ENCODE results near the gene MRPL50.

MRPL50 gene

GRCh38 chr9:101380295-101380694 is 18.1 kb downstream of the MRPL50 start:
- Histone ChIP-seq H3K9ac (ENCODE audit: insufficient read length) (no peak overlapping the region), H3K36me3 (ENCODE audit: insufficient read depth, low read length) (no peaks in the 10 kb centered on the region), H3K9me3 (ENCODE audit: low read depth, low read length) (no peaks in the 10 kb centered on the region), H3K4me3 (no peak overlapping the region), H3K27ac (no peak overlapping the region)
- no peak for DNase-seq (ENCODE audit: low read depth, low spot score)
- TF ChIP-seq FOXP2 (optimal IDR thresholded peaks at IDR 0.05; ENCODE audit: control extremely low read depth, extremely low read length, insufficient read depth) (no peak), POLR2AphosphoS5 (IDR thresholded peaks at IDR 0.05; ENCODE audit: borderline replicate concordance, low read depth, low read length) (no peak), EZH2 (IDR thresholded peaks at IDR 0.05) (no peak)

GRCh38 chr9:101376111-101376848 is 22.1 kb downstream of the MRPL50 start:
- H3K9ac ChIP-seq (ENCODE audit: insufficient read length), result no peak overlapping the region
- DNase-seq (ENCODE audit: low read depth, low spot score), result no peak
- H3K9me3 ChIP-seq (ENCODE audit: low read depth, low read length), result no peaks in the 10 kb centered on the region
- no peak overlapping the region for H3K27ac ChIP-seq
- H3K36me3 ChIP-seq (ENCODE audit: insufficient read depth, low read length), result no peaks in the 10 kb centered on the region
- H3K4me3 ChIP-seq, result no peak overlapping the region
- TF ChIP-seq EZH2 (IDR thresholded peaks at IDR 0.05) (no peak), POLR2AphosphoS5 (IDR thresholded peaks at IDR 0.05; ENCODE audit: borderline replicate concordance, low read depth, low read length) (no peak), FOXP2 (optimal IDR thresholded peaks at IDR 0.05; ENCODE audit: control extremely low read depth, extremely low read length, insufficient read depth) (no peak)

- DNase-seq (ENCODE audit: low read depth, low spot score), result no peak
- Histone ChIP-seq H3K4me3 (no peak overlapping the region), H3K27ac (no peak overlapping the region), H3K9me3 (ENCODE audit: low read depth, low read length) (no peaks in the 10 kb centered on the region), H3K9ac (ENCODE audit: insufficient read length) (no peak overlapping the region), H3K36me3 (ENCODE audit: insufficient read depth, low read length) (no peaks in the 10 kb centered on the region)
- TF ChIP-seq FOXP2 (optimal IDR thresholded peaks at IDR 0.05; ENCODE audit: control extremely low read depth, extremely low read length, insufficient read depth), result no peak
- TF ChIP-seq POLR2AphosphoS5 (IDR thresholded peaks at IDR 0.05; ENCODE audit: borderline replicate concordance, low read depth, low read length), result no peak
- no peak for TF ChIP-seq EZH2 (IDR thresholded peaks at IDR 0.05)
Measured at GRCh38 chr9:101375546-101375945, 22.9 kb downstream of the MRPL50 start.

GRCh38 chr9:101372327-101373118 is 25.9 kb downstream of the MRPL50 start:
- Histone ChIP-seq H3K36me3 (ENCODE audit: insufficient read depth, low read length) (no peaks in the 10 kb centered on the region), H3K9ac (ENCODE audit: insufficient read length) (no peak overlapping the region), H3K9me3 (ENCODE audit: low read depth, low read length) (no peaks in the 10 kb centered on the region), H3K4me3 (no peak overlapping the region), H3K27ac (no peak overlapping the region)
- TF ChIP-seq POLR2AphosphoS5 (IDR thresholded peaks at IDR 0.05; ENCODE audit: borderline replicate concordance, low read depth, low read length), result no peak
- TF ChIP-seq FOXP2 (optimal IDR thresholded peaks at IDR 0.05; ENCODE audit: control extremely low read depth, extremely low read length, insufficient read depth), result no peak
- TF ChIP-seq EZH2 (IDR thresholded peaks at IDR 0.05), result no peak
- no peak for DNase-seq (ENCODE audit: low read depth, low spot score)

- Histone ChIP-seq H3K9ac (ENCODE audit: insufficient read length) (no peak overlapping the region), H3K36me3 (ENCODE audit: insufficient read depth, low read length) (no peaks in the 10 kb centered on the region), H3K9me3 (ENCODE audit: low read depth, low read length) (no peaks in the 10 kb centered on the region), H3K27ac (no peak overlapping the region), H3K4me3 (no peak overlapping the region)
- TF ChIP-seq POLR2AphosphoS5 (IDR thresholded peaks at IDR 0.05; ENCODE audit: borderline replicate concordance, low read depth, low read length) (no peak), EZH2 (IDR thresholded peaks at IDR 0.05) (no peak), FOXP2 (optimal IDR thresholded peaks at IDR 0.05; ENCODE audit: control extremely low read depth, extremely low read length, insufficient read depth) (no peak)
- no peak for DNase-seq (ENCODE audit: low read depth, low spot score)
Measured at GRCh38 chr9:101371813-101372212, 26.6 kb downstream of the MRPL50 start.

- Histone ChIP-seq H3K4me3 (no peak overlapping the region), H3K9me3 (ENCODE audit: low read depth, low read length) (no peaks in the 10 kb centered on the region), H3K27ac (no peak overlapping the region), H3K9ac (ENCODE audit: insufficient read length) (no peak overlapping the region), H3K36me3 (ENCODE audit: insufficient read depth, low read length) (no peaks in the 10 kb centered on the region)
- no peak for DNase-seq (ENCODE audit: low read depth, low spot score)
- TF ChIP-seq POLR2AphosphoS5 (IDR thresholded peaks at IDR 0.05; ENCODE audit: borderline replicate concordance, low read depth, low read length) (no peak), EZH2 (IDR thresholded peaks at IDR 0.05) (no peak), FOXP2 (optimal IDR thresholded peaks at IDR 0.05; ENCODE audit: control extremely low read depth, extremely low read length, insufficient read depth) (no peak)
Measured at GRCh38 chr9:101369884-101370531, 28.4 kb downstream of the MRPL50 start.

GRCh38 chr9:101369286-101369685 is 29.1 kb downstream of the MRPL50 start:
- DNase-seq (ENCODE audit: low read depth, low spot score), result no peak
- TF ChIP-seq EZH2 (IDR thresholded peaks at IDR 0.05), result no peak
- Histone ChIP-seq H3K9ac (ENCODE audit: insufficient read length) (no peak overlapping the region), H3K4me3 (no peak overlapping the region), H3K9me3 (ENCODE audit: low read depth, low read length) (no peaks in the 10 kb centered on the region), H3K27ac (no peak overlapping the region), H3K36me3 (ENCODE audit: insufficient read depth, low read length) (no peaks in the 10 kb centered on the region)

- H3K9me3 ChIP-seq (ENCODE audit: low read depth, low read length), result no peaks in the 10 kb centered on the region
- H3K9ac ChIP-seq (ENCODE audit: insufficient read length), result no peak overlapping the region
- TF ChIP-seq FOXP2 (optimal IDR thresholded peaks at IDR 0.05; ENCODE audit: control extremely low read depth, extremely low read length, insufficient read depth) (no peak), EZH2 (IDR thresholded peaks at IDR 0.05) (no peak), POLR2AphosphoS5 (IDR thresholded peaks at IDR 0.05; ENCODE audit: borderline replicate concordance, low read depth, low read length) (no peak)
- no peak for DNase-seq (ENCODE audit: low read depth, low spot score)
- no peaks in the 10 kb centered on the region for H3K36me3 ChIP-seq (ENCODE audit: insufficient read depth, low read length)
- no peak overlapping the region for H3K4me3 ChIP-seq
- H3K27ac ChIP-seq, result no peak overlapping the region
Measured at GRCh38 chr9:101367323-101367722, 31.1 kb downstream of the MRPL50 start.

Data from SK-N-MC (cell line).